Panc1 (cell line): ENCODE data around the gene YIF1A. TPM values are rescaled to one million over a fixed set of nuclear protein-coding genes. Genes with fewer than 3 reads are reported as not detected.

Experiments
- ATAC-seq: fragments of 200-7000 bp; cut with Tn5 transposase; 2 replicates; pipeline ENCODE4 v1.9.1; 2020; ENCODE audit warnings: mild to moderate bottlenecking, moderate library complexity
- BruUV-seq: library from RNA; stranded (reverse); fragments of 400-500 nt; replicated peaks from 2 replicates; lab custom pipeline; 2021; lab: Mats Ljungman, UMichigan
- CTCF ChIA-PET: fragments of 300-600 bp; sonication (Branson Sonifier 250); formaldehyde crosslinking; loops from one replicate; lab custom pipeline; 2022; ENCODE audit warnings: antibody characterized with exemption; lab: Charles Lee
- POLR2A ChIA-PET: fragments of 300-600 bp; sonication (Branson Sonifier 250); formaldehyde crosslinking; loops from one replicate; lab custom pipeline; 2022; ENCODE audit warnings: antibody characterized with exemption; lab: Charles Lee
- DNase-seq: peaks from one replicate; pipeline ENCODE4 v3.0.0-alpha.2; 2010; ENCODE audit warnings: low read depth, low spot score
- H3K27ac ChIP-seq: 2 replicates; pipeline ENCODE4 v1.5.1; 2011; ENCODE audit warnings: mild to moderate bottlenecking, low read length, inconsistent platforms
- H3K27me3 ChIP-seq: fragments of 200-500 bp; sonication (Bioruptor generic); 2 replicates; pipeline ENCODE4 v1.6.0; 2014; ENCODE audit warnings: low read length, inconsistent platforms; ENCODE audit not compliant: control insufficient read depth, insufficient read depth
- H3K36me3 ChIP-seq: fragments of 200-500 bp; sonication (Bioruptor generic); 2 replicates; pipeline ENCODE4 v1.5.1; 2014; ENCODE audit warnings: inconsistent platforms, mild to moderate bottlenecking, low read length, moderate library complexity; ENCODE audit not compliant: control insufficient read depth, insufficient read depth
- H3K4me1 ChIP-seq: 2 replicates; pipeline ENCODE4 v1.5.1; 2011; ENCODE audit warnings: inconsistent platforms, mild to moderate bottlenecking, low read length, moderate library complexity; ENCODE audit not compliant: control insufficient read depth, insufficient read depth
- H3K4me3 ChIP-seq, 2 experiments: 2 replicates each; pipeline ENCODE4 v1.5.1; 2011 to 2012; ENCODE audit warnings: low read depth in 2 of 2, low read length in 2 of 2, mild to moderate bottlenecking in 2 of 2, inconsistent platforms in 1 of 2, moderate library complexity in 1 of 2
- H3K9me3 ChIP-seq: fragments of 200-500 bp; sonication (Bioruptor generic); 2 replicates; pipeline ENCODE4 v1.5.1; 2014; ENCODE audit warnings: low read depth, mild to moderate bottlenecking, inconsistent platforms, low read length, moderate library complexity; ENCODE audit not compliant: control insufficient read depth, insufficient read depth
- CTCF ChIP-seq: fragments of 450-650 bp; IDR thresholded peaks from 2 replicates; pipeline ENCODE4 v1.5.1; 2017; ENCODE audit warnings: mild to moderate bottlenecking
- POLR2AphosphoS5 ChIP-seq: IDR thresholded peaks from 2 replicates; pipeline ENCODE4 v1.6.1; 2012; ENCODE audit warnings: mild to moderate bottlenecking, low read depth, low read length, moderate library complexity
- REST ChIP-seq, 2 experiments: IDR thresholded peaks; 2 replicates each; pipeline ENCODE4 v1.6.1; 2011 to 2012; ENCODE audit warnings: low read depth in 2 of 2, control low read depth in 1 of 2, low read length in 1 of 2, mild to moderate bottlenecking in 1 of 2, moderate library complexity in 1 of 2; ENCODE audit not compliant: insufficient read depth in 1 of 2
- SIN3A ChIP-seq: IDR thresholded peaks from 2 replicates; pipeline ENCODE4 v1.6.1; 2012; ENCODE audit warnings: low read depth, mild to moderate bottlenecking, low read length, moderate library complexity, borderline replicate concordance; ENCODE audit not compliant: insufficient read depth
- TCF7L2 ChIP-seq: IDR thresholded peaks from 2 replicates; pipeline ENCODE4 v1.6.1; 2011; ENCODE audit warnings: mild to moderate bottlenecking, low read depth, low read length, inconsistent platforms
- in situ Hi-C: cut with HindIII; loops from 2 replicates; pipeline ENCODE4 v1.10.0; 2016; ENCODE audit warnings: low sequenced_read_pairs, low pct_unique_long_range_greater_than_20kb
- intact Hi-C: fragments of 100-400 bp; cut with micrococcal nuclease; formaldehyde crosslinking; loops from one replicate; pipeline ENCODE4 v1.10.0; 2022; ENCODE audit not compliant: unreplicated experiment
- total RNA-seq: library from RNA; stranded (reverse); gene quantifications from one replicate; pipeline ENCODE4 v1.2.1, GENCODE V29; 2021; ENCODE audit not compliant: unreplicated experiment

The YIF1A gene
- total RNA-seq, 1 experiment from 2014 or later, result 196 TPM

DNA sequence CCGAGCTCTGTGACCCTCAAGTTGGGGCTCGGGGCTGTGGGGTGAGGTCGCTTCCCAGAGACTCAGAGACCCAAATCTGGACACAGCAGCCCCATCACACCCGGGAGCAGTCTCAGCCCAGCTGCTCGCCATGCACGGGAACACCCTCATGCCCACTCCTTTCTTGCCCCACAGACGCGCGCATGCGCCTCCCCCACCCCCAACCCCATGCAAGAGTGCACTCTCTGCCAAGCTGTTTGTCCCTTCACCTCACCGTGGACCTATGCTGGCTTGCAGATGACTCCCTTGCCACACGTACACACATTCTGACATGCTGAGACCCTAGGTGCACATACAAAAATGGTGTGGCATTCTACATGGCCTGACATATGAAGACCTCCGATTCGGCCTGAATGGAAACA, 28.4 kb upstream of the YIF1A start:
- H3K4me1 ChIP-seq, result peaks cover 4% of the 10 kb centered on the region; the same call in 1 of the 2 replicates
- H3K36me3 ChIP-seq, result no peaks in the 10 kb centered on the region
- no peak overlapping the region for H3K4me3 ChIP-seq
- POLR2A ChIA-PET, result no interaction called here
- in situ Hi-C loops (no loop called here), intact Hi-C loops (no loop called here)
- H3K27ac ChIP-seq, result no peak overlapping the region
- no TSS peak for BruUV-seq
- DNase-seq (no peak), ATAC-seq (no peak)
- H3K27me3 ChIP-seq, result no peaks in the 10 kb centered on the region
- TF ChIP-seq REST (IDR thresholded peaks at IDR 0.05; ENCODE audit: insufficient read depth in 1 of 2, low read depth in 2 of 2, low read length in 1 of 2) (no peak), SIN3A (no peak), CTCF (no peak)
- CTCF ChIA-PET, result interaction anchor here (0.6 kb wide), 1 partner anchor 649 kb away, joined by 5 read pairs; no protein-coding TSS in a partner anchor
- no peaks in the 10 kb centered on the region for H3K9me3 ChIP-seq

DNA sequence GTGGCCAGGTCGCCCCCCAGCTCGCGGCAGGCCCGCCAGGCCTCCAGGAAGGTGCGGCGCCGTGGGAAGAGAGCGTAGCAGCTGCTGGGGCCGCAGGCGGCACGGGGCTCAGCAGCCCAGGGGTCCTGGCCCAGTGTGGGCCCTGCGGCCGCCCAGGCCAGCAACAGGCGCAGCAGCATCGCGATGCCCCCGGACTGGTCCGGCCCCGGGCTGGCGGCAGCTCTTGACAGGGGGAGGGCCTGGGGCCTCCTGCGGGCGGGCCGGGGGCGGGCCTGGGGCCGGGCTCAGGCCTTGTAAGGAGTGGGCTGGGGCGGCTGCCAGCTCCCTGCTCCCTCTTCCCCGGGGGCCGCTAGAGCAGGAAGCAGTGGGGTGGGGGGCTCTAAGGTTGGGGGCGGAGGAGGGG, 27.9 kb upstream of the YIF1A start, which contains the start of gene CD248:
CD248 (minus strand) TSS at position 196 of the 403 bp plus-strand sequence; CDS start at position 179, 17 bp downstream.
- ChIA-PET CTCF (interaction anchor here (0.6 kb wide), 1 partner anchor 39 kb away, joined by 7 read pairs; no protein-coding TSS in a partner anchor), POLR2A (no interaction called here)
- H3K4me3 ChIP-seq, result no peak within 1 kb of the TSS
- no peak for ATAC-seq
- TF ChIP-seq CTCF (no peak), REST (IDR thresholded peaks at IDR 0.05; ENCODE audit: insufficient read depth in 1 of 2, low read depth in 2 of 2, low read length in 1 of 2) (no peak), SIN3A (no peak), POLR2AphosphoS5 (no peak), TCF7L2 (no peak)
- H3K36me3 ChIP-seq, result no peaks in the 10 kb centered on the region
- in situ Hi-C loops (no loop called here), intact Hi-C loops (no loop called here)
- H3K4me1 ChIP-seq, result peaks cover 4% of the 10 kb centered on the region; the same call in 1 of the 2 replicates
- H3K27ac ChIP-seq, result no peak within 1 kb of the TSS
- no TSS peak for BruUV-seq
- DNase-seq, result no peak
- no peaks in the 10 kb centered on the region for H3K27me3 ChIP-seq
- H3K9me3 ChIP-seq, result no peaks in the 10 kb centered on the region
